ENCODE measurements around the gene RNF215.

GRCh38 chr22:30383061-30383460 lies 4.2 kb downstream of the RNF215 start:
- TF ChIP-seq CTCF (IDR thresholded peaks at IDR 0.05; ENCODE audit: low read length) (no peak), EZH2 (IDR thresholded peaks at IDR 0.05; ENCODE audit: borderline replicate concordance, low read length) (no peak)

Data from OCI-LY1 (cell line).